K562 (cell line): Measurements from ENCODE around the gene CERS6. TPM values are rescaled to one million over a fixed set of nuclear protein-coding genes. Genes with fewer than 3 reads are reported as not detected.
A peak's percentile ranks its signal among the peaks of the same experiment; 100 is the strongest.

Experiments used
- ATAC-seq: fragments of 200-7000 bp; cut with Tn5 transposase; 3 replicates; pipeline ENCODE4 v1.9.1; 2020; ENCODE audit warnings: moderate library complexity
- Bru-seq: library from RNA; stranded (reverse); fragments of 400-500 nt; gene quantifications from one replicate; lab custom pipeline; 2021; lab: Mats Ljungman, UMichigan
- BruChase-seq, 2 experiments: library from RNA; stranded (reverse); fragments of 400-500 nt; gene quantifications; one replicate each; lab custom pipeline; 2021; lab: Mats Ljungman, UMichigan
- BruUV-seq: library from RNA; stranded (reverse); fragments of 400-500 nt; replicated peaks from 2 replicates; lab custom pipeline; 2021; lab: Mats Ljungman, UMichigan
- CTCF ChIA-PET: fragments of 300-600 bp; formaldehyde crosslinking; extraction: SDS; loops from one replicate; lab custom pipeline; 2021; ENCODE audit warnings: low intra/inter-chr PET ratio; lab: Yijun Ruan, JAX
- POLR2A ChIA-PET: fragments of 300-600, 350-650 bp; sonication (Branson Sonifier 250); formaldehyde crosslinking; extraction: SDS; loops from one replicate; lab custom pipeline; 2021; ENCODE audit warnings: antibody characterized with exemption, inconsistent platforms; lab: Yijun Ruan, JAX
- DNase-seq, 4 experiments: peaks; one replicate each; pipeline versions ENCODE4 v3.0.0 to v3.0.0-alpha.2; 2011 to 2018; ENCODE audit warnings: low spot score in 3 of 4, mixed read lengths in 3 of 4; ENCODE audit errors: extremely low read depth in 1 of 4
- FAIRE-seq: peaks from 2 replicates; lab custom pipeline; 2011; peaks lifted over from hg19 to GRCh38; lab: Jason Lieb, UNC
- H2AFZ ChIP-seq: 2 replicates; pipeline ENCODE4 v1.6.0; 2011; ENCODE audit warnings: low read depth, low read length, control low read depth, inconsistent platforms
- H3K27ac ChIP-seq: fragments of 200-600 bp; 3 replicates; pipeline ENCODE4 v1.8.0; 2011; ENCODE audit warnings: low read depth, mild to moderate bottlenecking, control low read depth, inconsistent platforms, low read length, moderate library complexity, mixed read lengths; ENCODE audit errors: extremely low read depth
- H3K27me3 ChIP-seq, 2 experiments: fragments of 300-600 bp in 1 of 2; 2 replicates in 1 of 2; 3 replicates in 1 of 2; pipeline versions ENCODE4 v1.6.0 to v1.8.0; 2011; ENCODE audit warnings: inconsistent platforms in 2 of 2, low read length in 2 of 2, mild to moderate bottlenecking in 1 of 2, mixed read lengths in 1 of 2, moderate library complexity in 1 of 2; ENCODE audit not compliant: control insufficient read depth in 2 of 2, insufficient read depth in 2 of 2
- H3K36me3 ChIP-seq: fragments of 300-600 bp; 3 replicates; pipeline ENCODE4 v1.8.0; 2011; ENCODE audit warnings: mild to moderate bottlenecking, low read length, inconsistent platforms; ENCODE audit not compliant: control insufficient read depth, insufficient read depth
- H3K4me1 ChIP-seq, 2 experiments: fragments of 200-600 bp in 1 of 2; replicated peaks in 1 of 2; 2 replicates in 1 of 2; 3 replicates in 1 of 2; pipeline versions ENCODE4 v1.5.1 to v1.8.0; 2011; ENCODE audit warnings: inconsistent platforms in 2 of 2, low read length in 2 of 2, mild to moderate bottlenecking in 1 of 2, mixed read lengths in 1 of 2, moderate library complexity in 1 of 2; ENCODE audit not compliant: control insufficient read depth in 2 of 2, insufficient read depth in 2 of 2
- H3K4me2 ChIP-seq: 2 replicates; pipeline ENCODE4 v1.6.1; 2011; ENCODE audit warnings: low read length, control low read depth, inconsistent platforms, mixed read lengths; ENCODE audit not compliant: insufficient read depth
- H3K4me3 ChIP-seq: fragments of 200-600 bp; sonication (generic), shearing (Covaris generic); 2 replicates; pipeline ENCODE4 v1.5.1; 2016; ENCODE audit warnings: control low read depth, inconsistent platforms
- H3K79me2 ChIP-seq: fragments of 200-600 bp; 3 replicates; pipeline ENCODE4 v1.8.0; 2011; ENCODE audit warnings: low read length, inconsistent platforms; ENCODE audit not compliant: control insufficient read depth, insufficient read depth
- H3K9ac ChIP-seq, 2 experiments: 2 replicates each; pipeline versions ENCODE4 v1.6.0 to v1.6.1; 2011; ENCODE audit warnings: low read depth in 2 of 2, low read length in 2 of 2, control low read depth in 1 of 2, inconsistent platforms in 1 of 2, mild to moderate bottlenecking in 1 of 2, mixed read lengths in 1 of 2; ENCODE audit not compliant: insufficient read depth in 1 of 2
- H3K9me1 ChIP-seq: one replicate; pipeline ENCODE4 v1.6.0; 2011; ENCODE audit warnings: inconsistent platforms, mild to moderate bottlenecking, low read length, moderate library complexity; ENCODE audit not compliant: control insufficient read depth, insufficient read depth
- H3K9me3 ChIP-seq: replicated peaks from 2 replicates; pipeline ENCODE4 v1.5.1; 2011; ENCODE audit warnings: low read depth, low read length, inconsistent platforms; ENCODE audit not compliant: control insufficient read depth, insufficient read depth
- H4K20me1 ChIP-seq: replicated peaks from 2 replicates; pipeline ENCODE4 v1.6.1; 2011; ENCODE audit warnings: low read length, inconsistent platforms, mixed read lengths; ENCODE audit not compliant: control insufficient read depth, insufficient read depth
- DPF2 ChIP-seq: fragments of 450-650 bp; IDR thresholded peaks from 2 replicates; pipeline ENCODE4 v1.6.1; 2016
- GATA2 ChIP-seq: sonication (generic); formaldehyde crosslinking; IDR thresholded peaks from 2 replicates; pipeline ENCODE4 v1.4.0; 2020; ENCODE audit warnings: mild to moderate bottlenecking, missing genetic modification reagents
- NR2F6 ChIP-seq: fragments of 450-650 bp; formaldehyde crosslinking; IDR thresholded peaks from 2 replicates; pipeline ENCODE4 v1.4.0; 2020; ENCODE audit warnings: mild to moderate bottlenecking
- POLR2AphosphoS2 ChIP-seq: IDR thresholded peaks from 2 replicates; pipeline ENCODE4 v1.6.1; 2012; ENCODE audit warnings: low read length, improper control_type of control experiment
- SMAD2 ChIP-seq: fragments of 150-350 bp; IDR thresholded peaks from 2 replicates; pipeline ENCODE4 v1.6.1; 2014; ENCODE audit warnings: low read depth, mild to moderate bottlenecking, low read length
- SMARCA4 ChIP-seq: fragments of 450-650 bp; IDR thresholded peaks from 2 replicates; pipeline ENCODE4 v1.6.1; 2016
- TAF1 ChIP-seq: IDR thresholded peaks from 2 replicates; pipeline ENCODE4 v1.6.1; 2011; ENCODE audit warnings: mild to moderate bottlenecking, low read length, moderate library complexity; ENCODE audit not compliant: insufficient read depth, control insufficient read depth, severe bottlenecking; ENCODE audit errors: extremely low read depth
- TEAD2 ChIP-seq: fragments of 450-650 bp; IDR thresholded peaks from 2 replicates; pipeline ENCODE4 v1.6.1; 2016; ENCODE audit warnings: missing genetic modification characterization, control low read depth, missing compliant biosample characterization
- ZC3H8 ChIP-seq: fragments of 450-650 bp; IDR thresholded peaks from 2 replicates; pipeline ENCODE4 v1.6.1; 2017
- ZFP1 ChIP-seq: fragments of 450-650 bp; formaldehyde crosslinking; IDR thresholded peaks from 2 replicates; pipeline ENCODE4 v1.4.0; 2020; ENCODE audit warnings: mild to moderate bottlenecking, mixed read lengths
- ZNF408 ChIP-seq: fragments of 250-450 bp; sonication (Bioruptor Pico); IDR thresholded peaks from 2 replicates; pipeline ENCODE4 v1.4.0; 2020; ENCODE audit warnings: low read depth, mild to moderate bottlenecking, moderate library complexity
- ZNF584 ChIP-seq: fragments of 200-800 bp; sonication (Bioruptor generic); IDR thresholded peaks from 2 replicates; pipeline ENCODE4 v1.6.1; 2016; ENCODE audit warnings: low read depth, mild to moderate bottlenecking, missing genetic modification characterization, missing compliant biosample characterization
- WGBS: fragments of 100-300 bp; shearing (Covaris generic); methylation state at CpG from one replicate; pipeline ENCODE4 v1.1.6; 2016; ENCODE audit warnings: low coverage, mixed read lengths; ENCODE audit not compliant: insufficient coverage; ENCODE audit errors: missing lambda C conversion rate; 5-methylcytosine and 5-hydroxymethylcytosine counted together
- in situ Hi-C: fragments of 300-500 bp; cut with MboI; formaldehyde crosslinking; loops from 4 replicates; pipeline ENCODE4 v1.15.0; 2018; ENCODE audit warnings: inconsistent platforms, mixed read lengths
- intact Hi-C: fragments of 100-400 bp; cut with micrococcal nuclease; formaldehyde crosslinking; loops from 2 replicates; pipeline ENCODE4 v1.14.2; 2022
- long read RNA-seq, 3 experiments: library from polyadenylated mRNA in 2 of 3; library from RNA in 1 of 3; unstranded in 2 of 3; stranded (forward) in 1 of 3; transcript quantifications; one replicate each; pipeline ENCODE4 v2.0.0, GENCODE V29; 2019 to 2022
- polyA minus RNA-seq, 3 experiments: library from RNA; depleted of rRNA, polyadenylated mRNA; stranded (reverse); fragments of >200 nt; gene quantifications; 2 replicates each; pipeline ENCODE4 v1.2.3, GENCODE V29; 2011
- polyA plus RNA-seq, 8 experiments: library from polyadenylated mRNA; depleted of rRNA in 4 of 8; stranded (reverse) in 5 of 8; unstranded in 3 of 8; fragments of >200 nt; fragmentation: Nextera tagmentation in 2 of 8; fragmentation: Illumina TruSeq in 1 of 8; extraction: Ambion mirVana in 2 of 8; extraction: Trizol in 1 of 8; gene quantifications; 2 replicates each; pipeline versions ENCODE4 v1.2.1 to v1.2.3, GENCODE V29; 2011 to 2014; ENCODE audit warnings: inconsistent platforms in 1 of 8, missing spikeins in 1 of 8
- total RNA-seq, 7 experiments: library from RNA; depleted of rRNA in 6 of 7; stranded (reverse); fragments of >200 nt in 6 of 7; fragmentation: Illumina TruSeq in 2 of 7; extraction: Trizol in 2 of 7; gene quantifications; 2 replicates each; pipeline versions ENCODE4 v1.2.1 to v1.2.3, GENCODE V29; 2011 to 2021; ENCODE audit warnings: low replicate concordance in 1 of 7
- TF ChIP-seq, protein P1 (sequence below): sonication (generic); formaldehyde crosslinking; IDR thresholded peaks from 2 replicates; pipeline ENCODE4 v1.8.1; 2023; ENCODE audit warnings: mild to moderate bottlenecking, missing genetic modification reagents, moderate library complexity
- TF ChIP-seq, protein P2 (sequence below): IDR thresholded peaks from 2 replicates; pipeline ENCODE4 v1.6.1; 2011; ENCODE audit not compliant: insufficient read length; ENCODE audit errors: extremely low read depth

CERS6 gene, protein sequence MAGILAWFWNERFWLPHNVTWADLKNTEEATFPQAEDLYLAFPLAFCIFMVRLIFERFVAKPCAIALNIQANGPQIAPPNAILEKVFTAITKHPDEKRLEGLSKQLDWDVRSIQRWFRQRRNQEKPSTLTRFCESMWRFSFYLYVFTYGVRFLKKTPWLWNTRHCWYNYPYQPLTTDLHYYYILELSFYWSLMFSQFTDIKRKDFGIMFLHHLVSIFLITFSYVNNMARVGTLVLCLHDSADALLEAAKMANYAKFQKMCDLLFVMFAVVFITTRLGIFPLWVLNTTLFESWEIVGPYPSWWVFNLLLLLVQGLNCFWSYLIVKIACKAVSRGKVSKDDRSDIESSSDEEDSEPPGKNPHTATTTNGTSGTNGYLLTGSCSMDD
- 2.8 and 5.7 TPM in 2 replicates for total RNA-seq (2011; cell fraction: chromatin; rRNA removed; ENCODE audit: low replicate concordance)
- total RNA-seq (2011; cell fraction: nucleolus; rRNA removed): 2.3 and 2.9 TPM in 2 replicates
- 4.5 and 7.3 TPM in 2 replicates for total RNA-seq (2011; cell fraction: nucleoplasm; rRNA removed)
- total RNA-seq (2014; rRNA removed): 11.4 and 12.1 TPM in 2 replicates
- total RNA-seq (2014; rRNA removed; fragmentation: Illumina TruSeq; extraction: Trizol): 13.6 and 14.5 TPM in 2 replicates
- total RNA-seq (2015; rRNA removed; fragmentation: Illumina TruSeq; extraction: Trizol): 12.4 and 12.8 TPM in 2 replicates
- total RNA-seq (2021): 11.5 and 11.8 TPM in 2 replicates
- 1.9 and 6.8 TPM in 2 replicates for polyA plus RNA-seq (2011; rRNA removed)
- 0.61 and 4.4 TPM in 2 replicates for polyA plus RNA-seq (2011; cell fraction: cytosol; rRNA removed)
- polyA plus RNA-seq (2011; cell fraction: nucleus; rRNA removed): 1.4 and 5.3 TPM in 2 replicates
- polyA plus RNA-seq (2012): 7.8 and 8.4 TPM in 2 replicates
- polyA plus RNA-seq (2014; fragmentation: Illumina TruSeq; extraction: Trizol): 10.9 and 13.4 TPM in 2 replicates
- polyA plus RNA-seq (2014; fragmentation: Nextera tagmentation; extraction: Ambion mirVana): 1 to 10 TPM; 1.6 to 2.3 TPM
- polyA plus RNA-seq (2014; rRNA removed): 6.0 and 6.5 TPM in 2 replicates
- polyA minus RNA-seq (2011; rRNA and poly(A)+ RNA removed): 4.6 and 16.3 TPM in 2 replicates
- 2.9 and 8.6 TPM in 2 replicates for polyA minus RNA-seq (2011; cell fraction: cytosol; rRNA and poly(A)+ RNA removed)
- 2.2 and 12.4 TPM in 2 replicates for polyA minus RNA-seq (2011; cell fraction: nucleus; rRNA and poly(A)+ RNA removed)
- percentile 74 among the genes with signal in this experiment for Bru-seq, nascent RNA
- percentile 72 among the genes with signal in this experiment for BruChase-seq, experiment 1, labeled RNA remaining after a 2-hour chase
- percentile 67 among the genes with signal in this experiment for BruChase-seq, experiment 2, labeled RNA remaining after a 6-hour chase
- long read RNA-seq, experiment 1, full-length matches to known transcripts: 11 of 14 reads
- long read RNA-seq, experiment 1, partial matches to known transcripts: 0 of 14 reads
- long read RNA-seq, experiment 1, other reads (novel, unspliced or antisense): 3 of 14 reads
- long read RNA-seq, experiment 2, full-length matches to known transcripts: 4 of 13 reads
- long read RNA-seq, experiment 2, partial matches to known transcripts: 0 of 13 reads
- long read RNA-seq, experiment 2, other reads (novel, unspliced or antisense): 9 of 13 reads
- long read RNA-seq, experiment 3, full-length matches to known transcripts: 1 of 3 reads
- long read RNA-seq, experiment 3, partial matches to known transcripts: 0 of 3 reads
- long read RNA-seq, experiment 3, other reads (novel, unspliced or antisense): 2 of 3 reads

DNA sequence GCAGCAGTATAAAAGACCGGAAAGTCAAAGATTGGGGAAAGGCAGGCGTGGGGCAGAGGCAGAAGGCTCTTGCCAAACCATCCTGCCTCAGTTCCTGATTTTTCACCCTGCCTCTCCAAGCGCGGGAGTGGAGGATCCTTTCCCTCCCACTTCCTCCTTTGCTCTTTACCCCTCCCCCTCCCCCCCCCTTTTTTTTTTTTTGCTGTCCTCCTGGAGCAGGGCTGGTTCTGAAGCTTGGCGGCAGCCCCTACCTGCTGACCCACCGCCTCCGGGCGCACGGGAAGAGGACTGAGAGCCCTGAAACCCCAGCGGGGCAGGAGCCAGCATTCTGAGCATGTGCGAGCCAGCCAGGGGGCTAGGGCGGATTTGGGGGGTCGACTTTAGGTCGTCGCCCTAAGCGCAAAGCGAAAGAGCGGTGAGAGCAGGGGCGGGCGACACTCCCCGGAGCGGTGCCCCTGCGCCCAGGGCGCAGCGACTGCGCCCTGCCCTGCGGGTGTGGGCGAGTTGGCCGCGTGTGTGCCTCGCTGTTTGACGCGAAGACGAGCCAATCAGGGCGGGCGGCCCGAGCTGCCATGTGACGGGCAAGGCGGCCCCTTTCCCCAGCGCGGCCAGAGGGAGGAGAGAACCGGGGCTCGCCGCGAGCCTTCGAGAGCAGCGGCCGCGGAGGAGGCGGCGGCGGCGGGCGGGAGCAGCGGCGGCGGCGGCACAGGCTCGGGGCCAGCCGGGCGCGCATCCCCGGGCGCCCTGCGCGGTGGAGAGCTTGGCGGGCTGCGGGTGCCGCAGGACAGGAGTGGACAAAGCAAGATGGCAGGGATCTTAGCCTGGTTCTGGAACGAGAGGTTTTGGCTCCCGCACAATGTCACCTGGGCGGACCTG, at the start of gene CERS6:
TSS of gene CERS6 (plus strand) at position 628 of the 876 bp plus-strand sequence. CDS start at position 805, 177 bp downstream.
- in situ Hi-C loops: no loop called here
- CTCF ChIA-PET: no interaction called here
- TF ChIP-seq TAF1 (peak; percentile 29), SMAD2 (no peak), POLR2AphosphoS2 (no peak), ZC3H8 (no peak), DPF2 (no peak), ZNF408 (CRISPR knock-in tag) (no peak), ZFP1 (CRISPR knock-in tag) (no peak), TEAD2 (tag) (no peak), ZNF584 (CRISPR knock-in tag) (peak; percentile 44; the same call in 1 of the 2 replicates), NR2F6 (CRISPR knock-in tag) (no peak), GATA2 (CRISPR knock-in tag) (no peak), SMARCA4 (no peak)
- TF ChIP-seq, protein P1, sequence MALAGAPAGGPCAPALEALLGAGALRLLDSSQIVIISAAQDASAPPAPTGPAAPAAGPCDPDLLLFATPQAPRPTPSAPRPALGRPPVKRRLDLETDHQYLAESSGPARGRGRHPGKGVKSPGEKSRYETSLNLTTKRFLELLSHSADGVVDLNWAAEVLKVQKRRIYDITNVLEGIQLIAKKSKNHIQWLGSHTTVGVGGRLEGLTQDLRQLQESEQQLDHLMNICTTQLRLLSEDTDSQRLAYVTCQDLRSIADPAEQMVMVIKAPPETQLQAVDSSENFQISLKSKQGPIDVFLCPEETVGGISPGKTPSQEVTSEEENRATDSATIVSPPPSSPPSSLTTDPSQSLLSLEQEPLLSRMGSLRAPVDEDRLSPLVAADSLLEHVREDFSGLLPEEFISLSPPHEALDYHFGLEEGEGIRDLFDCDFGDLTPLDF (CRISPR knock-in tag): peak; percentile 84
- TF ChIP-seq, protein P2, sequence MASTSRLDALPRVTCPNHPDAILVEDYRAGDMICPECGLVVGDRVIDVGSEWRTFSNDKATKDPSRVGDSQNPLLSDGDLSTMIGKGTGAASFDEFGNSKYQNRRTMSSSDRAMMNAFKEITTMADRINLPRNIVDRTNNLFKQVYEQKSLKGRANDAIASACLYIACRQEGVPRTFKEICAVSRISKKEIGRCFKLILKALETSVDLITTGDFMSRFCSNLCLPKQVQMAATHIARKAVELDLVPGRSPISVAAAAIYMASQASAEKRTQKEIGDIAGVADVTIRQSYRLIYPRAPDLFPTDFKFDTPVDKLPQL: no peak

More for the DNA sequence above, at the start of gene CERS6:
- H3K27me3 ChIP-seq: no peaks in the 10 kb centered on the region
- peak; percentile 90 for ATAC-seq
- POLR2A ChIA-PET: interaction anchor here (0.7 to 1.1 kb wide), 3 partner anchors 20 to 342 kb away, joined by 3 read pairs; no protein-coding TSS in a partner anchor
- peaks cover 10 to 19% of the 10 kb centered on the region in 2 experiments; a peak in 3 of 5 replicates for H3K4me1 ChIP-seq
- no peak for FAIRE-seq
- no peaks in the 10 kb centered on the region for H3K36me3 ChIP-seq
- 4% methylated on average over 62 of the region's 72 CpGs for WGBS
- BruUV-seq: no TSS peak
- H3K9ac ChIP-seq: peak within 1 kb of the TSS; percentile 71 to 95
- H3K9me3 ChIP-seq: no peaks in the 10 kb centered on the region
- peak; percentile 89 to 91 (median 90) for DNase-seq
- peak within 1 kb of the TSS; percentile 89 for H3K4me2 ChIP-seq
- peak within 1 kb of the TSS; percentile 97 for H2AFZ ChIP-seq
- intact Hi-C loops: loop anchor here (2.0 kb wide), 1 partner anchor 35 kb away; no protein-coding TSS in a partner anchor
- H3K27ac ChIP-seq: peak within 1 kb of the TSS; percentile 84
- H3K9me1 ChIP-seq: no peaks in the 10 kb centered on the region
- peaks cover 44% of the 10 kb centered on the region for H3K79me2 ChIP-seq
- peak within 1 kb of the TSS; percentile 73 for H3K4me3 ChIP-seq
- H4K20me1 ChIP-seq: no peaks in the 10 kb centered on the region
